ENCODE measurements around the gene GAMT. TPM values are rescaled to one million over a fixed set of nuclear protein-coding genes. Genes with fewer than 3 reads are reported as not detected.

GAMT gene
- total RNA-seq, 1 donor from 2014 or later: 41.5 TPM

GRCh38 chr19:1374250-1374577 is 27.1 kb downstream of the GAMT start:
- DNase-seq (ENCODE audit: low spot score in 2 of 2, unreplicated experiment in 2 of 2): no peak

GRCh38 chr19:1373534-1374249 is 27.6 kb downstream of the GAMT start:
- H3K27me3 Mint-ChIP-seq (ENCODE audit: low read depth): no peaks in the 10 kb centered on the region
- TF ChIP-seq CTCF (IDR thresholded peaks at IDR 0.05; ENCODE audit: unreplicated experiment): no peak
- DNase-seq (ENCODE audit: low spot score in 2 of 2, unreplicated experiment in 2 of 2): no peak
- H3K4me1 Mint-ChIP-seq: no peaks in the 10 kb centered on the region
- peaks cover 22% of the 10 kb centered on the region for H3K36me3 Mint-ChIP-seq
- no peaks in the 10 kb centered on the region for H3K9me3 Mint-ChIP-seq
- H3K4me3 Mint-ChIP-seq: no peak overlapping the region
- H3K27ac Mint-ChIP-seq: peak overlapping the region; percentile 12

More at GRCh38 chr19:1374250-1374577, 27.1 kb downstream of the GAMT start:
- no peak overlapping the region for H3K4me3 Mint-ChIP-seq
- H3K27ac Mint-ChIP-seq: no peak overlapping the region
- no peaks in the 10 kb centered on the region for H3K4me1 Mint-ChIP-seq
- no peaks in the 10 kb centered on the region for H3K9me3 Mint-ChIP-seq
- TF ChIP-seq CTCF (IDR thresholded peaks at IDR 0.05; ENCODE audit: unreplicated experiment): no peak
- H3K27me3 Mint-ChIP-seq (ENCODE audit: low read depth): no peaks in the 10 kb centered on the region
- peaks cover 22% of the 10 kb centered on the region for H3K36me3 Mint-ChIP-seq

GRCh38 chr19:1373042-1373533 is 28.3 kb downstream of the GAMT start:
- peak overlapping the region; percentile 12 for H3K27ac Mint-ChIP-seq
- TF ChIP-seq CTCF (IDR thresholded peaks at IDR 0.05; ENCODE audit: unreplicated experiment): no peak
- H3K9me3 Mint-ChIP-seq: no peaks in the 10 kb centered on the region
- no peaks in the 10 kb centered on the region for H3K27me3 Mint-ChIP-seq (ENCODE audit: low read depth)
- no peak overlapping the region for H3K4me3 Mint-ChIP-seq
- no peak for DNase-seq (ENCODE audit: low spot score in 2 of 2, unreplicated experiment in 2 of 2)
- H3K4me1 Mint-ChIP-seq: no peaks in the 10 kb centered on the region
- H3K36me3 Mint-ChIP-seq: peaks cover 20% of the 10 kb centered on the region

- Mint-ChIP-seq H3K27me3 (ENCODE audit: low read depth) (no peaks in the 10 kb centered on the region), H3K4me3 (no peak overlapping the region), H3K9me3 (no peaks in the 10 kb centered on the region), H3K4me1 (no peaks in the 10 kb centered on the region), H3K27ac (no peak overlapping the region), H3K36me3 (peaks cover 17% of the 10 kb centered on the region)
- no peak for DNase-seq (ENCODE audit: low spot score in 2 of 2, unreplicated experiment in 2 of 2)
- TF ChIP-seq CTCF (IDR thresholded peaks at IDR 0.05; ENCODE audit: unreplicated experiment): no peak
Observed at GRCh38 chr19:1370579-1371361, 30.6 kb downstream of the GAMT start.

- Mint-ChIP-seq H3K27me3 (ENCODE audit: low read depth) (no peaks in the 10 kb centered on the region), H3K4me1 (no peaks in the 10 kb centered on the region), H3K27ac (peak overlapping the region; percentile 30), H3K4me3 (no peak overlapping the region), H3K9me3 (no peaks in the 10 kb centered on the region), H3K36me3 (peaks cover 19% of the 10 kb centered on the region)
- no peak for TF ChIP-seq CTCF (IDR thresholded peaks at IDR 0.05; ENCODE audit: unreplicated experiment)
- DNase-seq (ENCODE audit: low spot score in 2 of 2, unreplicated experiment in 2 of 2): no peak
Observed at GRCh38 chr19:1369214-1369805, 32.0 kb downstream of the GAMT start.
